C4-2B (cell line): ENCODE data around the gene OPN5.

ENCODE experiments used
- CTCF ChIP-seq: fragments of 450-650 bp; conservative IDR thresholded peaks from 2 replicates; pipeline ENCODE4 v1.5.1; 2017; ENCODE audit warnings: mild to moderate bottlenecking
- ZFX ChIP-seq: fragments of 450-650 bp; IDR thresholded peaks from 2 replicates; pipeline ENCODE4 v1.6.1; 2017

DNA sequence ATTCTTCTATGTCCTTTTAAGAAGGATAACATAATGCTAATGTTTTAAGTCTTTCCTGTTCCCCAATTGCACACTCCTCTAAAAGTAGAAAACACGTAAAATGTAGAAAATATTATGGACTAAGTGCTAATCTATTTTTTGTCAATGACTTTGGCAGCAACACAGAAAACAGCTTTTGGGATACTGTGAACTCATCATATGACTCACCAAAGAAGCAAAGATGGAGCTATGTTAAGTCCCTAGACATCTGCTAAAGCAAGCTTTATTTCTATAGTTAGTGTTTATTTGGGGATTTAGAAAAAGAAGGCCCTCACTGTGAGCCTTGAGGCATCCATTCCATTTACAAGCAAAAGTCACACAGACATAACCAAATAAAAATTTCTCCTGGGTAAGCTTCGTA lies 23.0 kb downstream of the OPN5 start:
- TF ChIP-seq CTCF (no peak), ZFX (no peak)
